ENCODE results near the gene AP5B1. TPM values are rescaled to one million over a fixed set of nuclear protein-coding genes. Genes with fewer than 3 reads are reported as not detected.

AP5B1 gene
- total and polyA plus RNA-seq, 2 experiments from 2014 or later = 3.1 to 16.1 TPM

DNA sequence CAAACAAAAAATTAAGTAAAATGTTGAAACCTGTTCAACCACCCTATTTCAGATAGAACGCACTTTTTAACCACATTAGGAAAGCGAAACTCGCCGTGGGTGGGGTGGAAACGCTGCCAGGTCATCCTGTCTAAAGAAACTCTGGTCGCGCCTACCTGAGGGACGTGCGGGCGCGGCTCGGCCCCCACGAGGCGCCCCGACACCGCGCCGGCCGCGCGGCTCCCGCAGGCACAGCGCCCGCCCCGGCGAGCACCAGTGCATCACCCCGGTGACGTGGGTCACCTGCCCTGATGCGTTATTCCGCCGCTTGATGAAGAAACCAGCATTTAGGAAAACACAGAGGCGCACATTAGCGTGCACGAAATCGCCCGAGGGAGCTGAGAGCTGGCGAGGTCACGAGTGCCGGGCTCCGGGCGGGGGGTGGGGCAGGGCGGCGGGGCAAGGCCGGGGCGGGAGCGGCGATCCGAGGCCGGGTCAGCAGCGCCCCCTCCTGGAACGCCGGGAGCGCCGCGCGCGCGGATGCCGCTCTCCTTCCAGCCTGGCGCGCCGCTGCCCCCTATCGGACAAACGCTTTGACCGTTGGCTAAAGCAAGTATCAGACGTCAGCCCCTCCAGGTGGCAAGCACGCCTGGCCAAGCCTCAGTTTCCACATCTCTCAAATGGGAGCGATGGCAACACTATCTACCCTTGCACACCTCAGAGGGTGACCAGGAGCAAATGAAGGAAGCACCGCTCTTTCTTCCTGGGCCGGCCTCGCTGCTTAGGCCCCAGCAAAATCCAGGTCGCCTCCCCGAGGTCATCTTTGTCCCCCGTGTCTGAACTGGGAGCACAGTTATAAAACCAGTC lies 37.3 kb upstream of the AP5B1 start:
- Histone ChIP-seq H4K20me1 (replicated peaks; ENCODE audit: insufficient read depth) (no peaks in the 10 kb centered on the region), H3K36me3 (ENCODE audit: insufficient read depth) (no peaks in the 10 kb centered on the region), H3K27me3 (ENCODE audit: insufficient read depth) (peaks cover 12% of the 10 kb centered on the region), H3F3A (replicated peaks; ENCODE audit: low read depth) (0 out of 2 replicates have a peak, but pooled peaks cover 4% of the 10 kb centered on the region), H2AFZ (peak overlapping the region; percentile 95), H3K4me2 (peak overlapping the region; percentile 93), H3K27ac (ENCODE audit: low read depth) (no peak overlapping the region), H3K4me1 (ENCODE audit: insufficient read depth) (no peaks in the 10 kb centered on the region; the same call in 1 of the 2 replicates), H3K79me2 (replicated peaks; ENCODE audit: insufficient read depth) (no peaks in the 10 kb centered on the region), H3K9me2 (ENCODE audit: insufficient read depth) (no peaks in the 10 kb centered on the region), H3K4me3 (peak overlapping the region; percentile 71)
- H3K36me3 Mint-ChIP-seq (ENCODE audit: low read depth) = no peaks in the 10 kb centered on the region; the same call in 1 of the 3 replicates
- H3K9me3 Mint-ChIP-seq = no peaks in the 10 kb centered on the region
- peaks cover 5% of the 10 kb centered on the region for H3K27me3 Mint-ChIP-seq (ENCODE audit: insufficient read depth, low read depth, poor library complexity)
- H3K4me1 Mint-ChIP-seq = peaks cover 5% of the 10 kb centered on the region; the same call in 1 of the 3 replicates
- TF ChIP-seq JUNB (IDR thresholded peaks at IDR 0.05; ENCODE audit: unreplicated experiment) (no peak), CREB1 (CRISPR knock-in tag; IDR thresholded peaks at IDR 0.05; ENCODE audit: low read depth) (peak; percentile 82), STAT1 (IDR thresholded peaks at IDR 0.05; ENCODE audit: unreplicated experiment) (no peak), EZH2 (IDR thresholded peaks at IDR 0.05; ENCODE audit: low read depth, unreplicated experiment) (no peak), POLR2AphosphoS5 (IDR thresholded peaks at IDR 0.05; ENCODE audit: low read depth) (peak; percentile 27; the same call in 1 of the 2 replicates), NANOG (IDR thresholded peaks at IDR 0.05; ENCODE audit: borderline replicate concordance) (no peak)
- TF ChIP-seq, protein P1, sequence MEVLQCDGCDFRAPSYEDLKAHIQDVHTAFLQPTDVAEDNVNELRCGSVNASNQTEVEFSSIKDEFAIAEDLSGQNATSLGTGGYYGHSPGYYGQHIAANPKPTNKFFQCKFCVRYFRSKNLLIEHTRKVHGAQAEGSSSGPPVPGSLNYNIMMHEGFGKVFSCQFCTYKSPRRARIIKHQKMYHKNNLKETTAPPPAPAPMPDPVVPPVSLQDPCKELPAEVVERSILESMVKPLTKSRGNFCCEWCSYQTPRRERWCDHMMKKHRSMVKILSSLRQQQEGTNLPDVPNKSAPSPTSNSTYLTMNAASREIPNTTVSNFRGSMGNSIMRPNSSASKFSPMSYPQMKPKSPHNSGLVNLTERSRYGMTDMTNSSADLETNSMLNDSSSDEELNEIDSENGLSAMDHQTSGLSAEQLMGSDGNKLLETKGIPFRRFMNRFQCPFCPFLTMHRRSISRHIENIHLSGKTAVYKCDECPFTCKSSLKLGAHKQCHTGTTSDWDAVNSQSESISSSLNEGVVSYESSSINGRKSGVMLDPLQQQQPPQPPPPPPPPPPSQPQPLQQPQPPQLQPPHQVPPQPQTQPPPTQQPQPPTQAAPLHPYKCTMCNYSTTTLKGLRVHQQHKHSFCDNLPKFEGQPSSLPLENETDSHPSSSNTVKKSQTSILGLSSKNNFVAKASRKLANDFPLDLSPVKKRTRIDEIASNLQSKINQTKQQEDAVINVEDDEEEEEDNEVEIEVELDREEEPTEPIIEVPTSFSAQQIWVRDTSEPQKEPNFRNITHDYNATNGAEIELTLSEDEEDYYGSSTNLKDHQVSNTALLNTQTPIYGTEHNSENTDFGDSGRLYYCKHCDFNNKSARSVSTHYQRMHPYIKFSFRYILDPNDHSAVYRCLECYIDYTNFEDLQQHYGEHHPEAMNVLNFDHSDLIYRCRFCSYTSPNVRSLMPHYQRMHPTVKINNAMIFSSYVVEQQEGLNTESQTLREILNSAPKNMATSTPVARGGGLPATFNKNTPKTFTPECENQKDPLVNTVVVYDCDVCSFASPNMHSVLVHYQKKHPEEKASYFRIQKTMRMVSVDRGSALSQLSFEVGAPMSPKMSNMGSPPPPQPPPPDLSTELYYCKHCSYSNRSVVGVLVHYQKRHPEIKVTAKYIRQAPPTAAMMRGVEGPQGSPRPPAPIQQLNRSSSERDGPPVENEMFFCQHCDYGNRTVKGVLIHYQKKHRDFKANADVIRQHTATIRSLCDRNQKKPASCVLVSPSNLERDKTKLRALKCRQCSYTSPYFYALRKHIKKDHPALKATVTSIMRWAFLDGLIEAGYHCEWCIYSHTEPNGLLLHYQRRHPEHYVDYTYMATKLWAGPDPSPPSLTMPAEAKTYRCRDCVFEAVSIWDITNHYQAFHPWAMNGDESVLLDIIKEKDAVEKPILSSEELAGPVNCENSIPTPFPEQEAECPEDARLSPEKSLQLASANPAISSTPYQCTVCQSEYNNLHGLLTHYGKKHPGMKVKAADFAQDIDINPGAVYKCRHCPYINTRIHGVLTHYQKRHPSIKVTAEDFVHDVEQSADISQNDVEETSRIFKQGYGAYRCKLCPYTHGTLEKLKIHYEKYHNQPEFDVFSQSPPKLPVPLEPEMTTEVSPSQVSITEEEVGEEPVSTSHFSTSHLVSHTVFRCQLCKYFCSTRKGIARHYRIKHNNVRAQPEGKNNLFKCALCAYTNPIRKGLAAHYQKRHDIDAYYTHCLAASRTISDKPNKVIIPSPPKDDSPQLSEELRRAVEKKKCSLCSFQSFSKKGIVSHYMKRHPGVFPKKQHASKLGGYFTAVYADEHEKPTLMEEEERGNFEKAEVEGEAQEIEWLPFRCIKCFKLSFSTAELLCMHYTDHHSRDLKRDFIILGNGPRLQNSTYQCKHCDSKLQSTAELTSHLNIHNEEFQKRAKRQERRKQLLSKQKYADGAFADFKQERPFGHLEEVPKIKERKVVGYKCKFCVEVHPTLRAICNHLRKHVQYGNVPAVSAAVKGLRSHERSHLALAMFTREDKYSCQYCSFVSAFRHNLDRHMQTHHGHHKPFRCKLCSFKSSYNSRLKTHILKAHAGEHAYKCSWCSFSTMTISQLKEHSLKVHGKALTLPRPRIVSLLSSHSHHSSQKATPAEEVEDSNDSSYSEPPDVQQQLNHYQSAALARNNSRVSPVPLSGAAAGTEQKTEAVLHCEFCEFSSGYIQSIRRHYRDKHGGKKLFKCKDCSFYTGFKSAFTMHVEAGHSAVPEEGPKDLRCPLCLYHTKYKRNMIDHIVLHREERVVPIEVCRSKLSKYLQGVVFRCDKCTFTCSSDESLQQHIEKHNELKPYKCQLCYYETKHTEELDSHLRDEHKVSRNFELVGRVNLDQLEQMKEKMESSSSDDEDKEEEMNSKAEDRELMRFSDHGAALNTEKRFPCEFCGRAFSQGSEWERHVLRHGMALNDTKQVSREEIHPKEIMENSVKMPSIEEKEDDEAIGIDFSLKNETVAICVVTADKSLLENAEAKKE (CRISPR knock-in tag; IDR thresholded peaks at IDR 0.05) = no peak
- TF ChIP-seq, protein P2, sequence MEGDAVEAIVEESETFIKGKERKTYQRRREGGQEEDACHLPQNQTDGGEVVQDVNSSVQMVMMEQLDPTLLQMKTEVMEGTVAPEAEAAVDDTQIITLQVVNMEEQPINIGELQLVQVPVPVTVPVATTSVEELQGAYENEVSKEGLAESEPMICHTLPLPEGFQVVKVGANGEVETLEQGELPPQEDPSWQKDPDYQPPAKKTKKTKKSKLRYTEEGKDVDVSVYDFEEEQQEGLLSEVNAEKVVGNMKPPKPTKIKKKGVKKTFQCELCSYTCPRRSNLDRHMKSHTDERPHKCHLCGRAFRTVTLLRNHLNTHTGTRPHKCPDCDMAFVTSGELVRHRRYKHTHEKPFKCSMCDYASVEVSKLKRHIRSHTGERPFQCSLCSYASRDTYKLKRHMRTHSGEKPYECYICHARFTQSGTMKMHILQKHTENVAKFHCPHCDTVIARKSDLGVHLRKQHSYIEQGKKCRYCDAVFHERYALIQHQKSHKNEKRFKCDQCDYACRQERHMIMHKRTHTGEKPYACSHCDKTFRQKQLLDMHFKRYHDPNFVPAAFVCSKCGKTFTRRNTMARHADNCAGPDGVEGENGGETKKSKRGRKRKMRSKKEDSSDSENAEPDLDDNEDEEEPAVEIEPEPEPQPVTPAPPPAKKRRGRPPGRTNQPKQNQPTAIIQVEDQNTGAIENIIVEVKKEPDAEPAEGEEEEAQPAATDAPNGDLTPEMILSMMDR (conservative IDR thresholded peaks at IDR 0.05; ENCODE audit: low read depth in 2 of 2) = peak; percentile 74 to 99
- H3K27ac Mint-ChIP-seq = no peak overlapping the region
- peak; percentile 96 for DNase-seq (ENCODE audit: low spot score)
- H3K4me3 Mint-ChIP-seq = peak overlapping the region; percentile 73
- peak; percentile 85 for ATAC-seq

Data from GM23338 (cell line).